ENCODE measurements around the gene TEX52. TPM values are rescaled to one million over a fixed set of nuclear protein-coding genes. Genes with fewer than 3 reads are reported as not detected.

TEX52 gene
- total RNA-seq, 4 donors from 2014 or later: not detected

- TF ChIP-seq EP300 (IDR thresholded peaks at IDR 0.05) (no peak), CTCF (IDR thresholded peaks at IDR 0.05) (no peak), POLR2A (IDR thresholded peaks at IDR 0.05) (no peak)
- Histone ChIP-seq H3K9me3 (no peaks in the 10 kb centered on the region), H3K36me3 (peaks cover 3 to 82% (median 38%) of the 10 kb centered on the region in 3 donors), H3K4me1 (peaks cover 5 to 59% (median 20%) of the 10 kb centered on the region in 4 donors), H3K27me3 (no peaks in the 10 kb centered on the region), H3K4me3 (no peak overlapping the region), H3K27ac (no peak overlapping the region)
- no peak for DNase-seq (ENCODE audit: low spot score in 2 of 2)
- 87 to 97% methylated on average over 3 of the region's 3 CpGs for WGBS, 2 donors
Measured at GRCh38 chr12:2800046-2800570, 56.7 kb downstream of the TEX52 start.

Other genes with a start within 250 kb of the TEX52 start
- 10 to 100 TPM; 29.1 to 51.0 (median 38.8) TPM for gene FKBP4, start 62.1 kb downstream of the TEX52 start, total RNA-seq
- 10 to 100 TPM; 34.5 to 45.0 (median 36.9) TPM for gene ITFG2, start 44.4 kb downstream of the TEX52 start, total RNA-seq
- gene NRIP2, start 22.0 kb downstream of the TEX52 start, total RNA-seq: 10 to 100 TPM in 3 of 4 donors, 1 to 10 TPM in 1; 6.6 to 33.1 (median 28.8) TPM
- gene FOXM1, start 20.1 kb upstream of the TEX52 start, total RNA-seq: 1 to 10 TPM in 2 of 4 donors, under 1 TPM in 2; 0.21 to 1.2 (median 0.84) TPM
- 10 to 100 TPM in 1 of 4 donors, 1 to 10 TPM in 3; 5.4 to 13.8 (median 7.4) TPM for gene RHNO1, start 20.2 kb upstream of the TEX52 start, total RNA-seq
- gene TULP3, start 33.9 kb upstream of the TEX52 start, total RNA-seq: 10 to 100 TPM; 34.3 to 41.6 (median 37.6) TPM
- 10 to 100 TPM; 17.2 to 34.2 (median 23.5) TPM for gene TEAD4, start 102.4 kb upstream of the TEX52 start, total RNA-seq
- 10 to 100 TPM; 15.7 to 32.6 (median 26.2) TPM for gene TSPAN9, start 220.3 kb upstream of the TEX52 start, total RNA-seq

Measured in tibial nerve (tissue), 4 donors.